Keratinocyte (primary cell): ENCODE results near the gene ZNHIT3. TPM values are rescaled to one million over a fixed set of nuclear protein-coding genes. Genes with fewer than 3 reads are reported as not detected.
"Not testable (repeated sequence)": the region's sequence is repeated elsewhere in the genome, so short reads cannot be mapped to it uniquely, and the experiment has no call there.

ENCODE experiments used
- DNase-seq: peaks from one replicate; pipeline ENCODE4 v3.0.0-alpha.2; 2011; ENCODE audit warnings: low read depth, missing footprints, low spot score
- FAIRE-seq: peaks from 2 replicates; lab custom pipeline; 2011; peaks lifted over from hg19 to GRCh38; lab: Jason Lieb, UNC
- H2AFZ ChIP-seq: 2 replicates; pipeline ENCODE4 v1.6.0; 2012; ENCODE audit warnings: low read length, control low read depth, inconsistent platforms; ENCODE audit not compliant: control insufficient read depth
- H3K27ac ChIP-seq: 2 replicates; pipeline ENCODE4 v1.5.1; 2011; ENCODE audit warnings: low read length; ENCODE audit not compliant: control insufficient read depth, insufficient read depth
- H3K27me3 ChIP-seq: 3 replicates; pipeline ENCODE4 v1.6.0; 2011; ENCODE audit warnings: low read length; ENCODE audit not compliant: control insufficient read depth, insufficient read depth; ENCODE audit errors: extremely low read depth
- H3K36me3 ChIP-seq, 2 experiments: 2 replicates in 1 of 2; 3 replicates in 1 of 2; pipeline ENCODE4 v1.5.1; 2011; ENCODE audit warnings: low read length in 2 of 2, mild to moderate bottlenecking in 1 of 2; ENCODE audit not compliant: control insufficient read depth in 2 of 2, insufficient read depth in 2 of 2; ENCODE audit errors: extremely low read depth in 1 of 2
- H3K4me1 ChIP-seq: 3 replicates; pipeline ENCODE4 v1.5.1; 2011; ENCODE audit warnings: low read length; ENCODE audit not compliant: control insufficient read depth, insufficient read depth; ENCODE audit errors: extremely low read depth
- H3K4me2 ChIP-seq: 3 replicates; pipeline ENCODE4 v1.6.0; 2011; ENCODE audit warnings: low read depth, low read length; ENCODE audit not compliant: control insufficient read depth, insufficient read depth; ENCODE audit errors: extremely low read depth
- H3K4me3 ChIP-seq, 3 experiments: fragments of 200-600 bp in 1 of 3; sonication (generic) in 1 of 3; 2 replicates in 2 of 3; 3 replicates in 1 of 3; pipeline ENCODE4 v1.5.1; 2011 to 2016; ENCODE audit warnings: low read length in 3 of 3, mild to moderate bottlenecking in 3 of 3, control low read depth in 2 of 3, inconsistent platforms in 1 of 3, low read depth in 1 of 3, mixed read lengths in 1 of 3, mixed run types in 1 of 3, moderate library complexity in 1 of 3; ENCODE audit not compliant: control insufficient read depth in 2 of 3, insufficient read depth in 2 of 3; ENCODE audit errors: extremely low read depth in 1 of 3
- H3K79me2 ChIP-seq: 2 replicates; pipeline ENCODE4 v1.6.0; 2012; ENCODE audit warnings: low read length; ENCODE audit not compliant: control insufficient read depth, insufficient read depth
- H3K9ac ChIP-seq: 3 replicates; pipeline ENCODE4 v1.6.0; 2011; ENCODE audit warnings: low read length; ENCODE audit not compliant: control insufficient read depth, insufficient read depth; ENCODE audit errors: extremely low read depth
- H3K9me1 ChIP-seq: 3 replicates; pipeline ENCODE4 v1.6.0; 2011; ENCODE audit warnings: low read length; ENCODE audit not compliant: control insufficient read depth, insufficient read depth; ENCODE audit errors: extremely low read depth
- H3K9me3 ChIP-seq: 2 replicates; pipeline ENCODE4 v1.5.1; 2012; ENCODE audit warnings: low read depth, low read length; ENCODE audit not compliant: control insufficient read depth
- H4K20me1 ChIP-seq: 3 replicates; pipeline ENCODE4 v1.6.0; 2011; ENCODE audit warnings: low read length; ENCODE audit not compliant: control insufficient read depth, insufficient read depth; ENCODE audit errors: extremely low read depth
- EZH2 ChIP-seq: IDR thresholded peaks from one replicate; pipeline ENCODE4 v1.6.1; 2012; ENCODE audit warnings: inconsistent platforms, mild to moderate bottlenecking, low read length, moderate library complexity
- dilution Hi-C: fragments of 300-500 bp; cut with MboI; formaldehyde crosslinking; loops from one replicate; pipeline ENCODE4 v1.7.0; 2020; ENCODE audit warnings: low sequenced_read_pairs; ENCODE audit not compliant: extremely low pct_ligation_motif_present
- polyA plus RNA-seq, 5 experiments: library from polyadenylated mRNA; depleted of rRNA in 3 of 5; stranded (reverse) in 3 of 5; stranded (forward) in 1 of 5; unstranded in 1 of 5; fragments of >200 nt; gene quantifications; 1 replicate in 1 of 5; 2 replicates in 3 of 5; 3 replicates in 1 of 5; pipeline versions ENCODE4 v1.2.1 to v1.2.3, GENCODE V29; 2011 to 2012; ENCODE audit warnings: missing spikeins in 2 of 5, low read depth in 1 of 5, low replicate concordance in 1 of 5
- TF ChIP-seq, protein P1 (sequence below), 3 experiments: IDR thresholded peaks in 1 of 3; conservative IDR thresholded peaks in 1 of 3; optimal IDR thresholded peaks in 1 of 3; 2 replicates in 2 of 3; 3 replicates in 1 of 3; pipeline versions ENCODE3 to v1.5.1; 2011; ENCODE audit warnings: low read length in 3 of 3, mild to moderate bottlenecking in 3 of 3, moderate library complexity in 2 of 3, control low read depth in 1 of 3, inconsistent platforms in 1 of 3; ENCODE audit not compliant: insufficient read depth in 2 of 3; ENCODE audit errors: extremely low read depth in 1 of 3

The ZNHIT3 gene
- polyA plus RNA-seq, 1 donor (not counting 4 experiments of a cell fraction or from before 2014, with no cell fraction given): 72.4 TPM

DNA sequence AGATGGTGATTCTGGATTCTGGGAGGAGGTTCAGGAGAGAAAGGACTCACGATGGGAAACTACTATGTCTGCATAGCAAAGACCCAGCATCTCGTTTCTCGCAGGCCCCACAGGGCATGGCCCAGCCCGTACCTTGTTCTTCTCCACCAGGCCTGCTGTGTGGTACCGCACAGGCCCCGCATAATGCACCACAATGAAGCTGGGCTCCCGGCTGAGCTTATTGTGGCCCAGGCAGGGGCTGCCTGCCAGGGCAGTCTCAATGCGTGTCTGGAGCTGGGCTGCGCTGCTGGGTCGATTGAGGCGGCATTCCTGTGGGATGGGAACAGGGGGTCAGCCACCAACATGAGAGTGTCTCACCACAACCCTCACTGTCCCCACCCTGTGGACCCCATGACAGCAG lies 20.4 kb downstream of the ZNHIT3 start:
- Histone ChIP-seq H3K4me2 (no peak overlapping the region), H3K9me1 (no peaks in the 10 kb centered on the region), H3K79me2 (no peaks in the 10 kb centered on the region), H3K4me3 (no peak overlapping the region), H3K4me1 (no peaks in the 10 kb centered on the region), H3K9me3 (no peaks in the 10 kb centered on the region), H4K20me1 (no peaks in the 10 kb centered on the region), H3K27ac (no peak overlapping the region), H3K36me3 (peaks cover 54 to 79% of the 10 kb centered on the region in 2 experiments), H3K27me3 (no peaks in the 10 kb centered on the region), H3K9ac (no peak overlapping the region), H2AFZ (no peak overlapping the region)
- TF ChIP-seq, protein P1, sequence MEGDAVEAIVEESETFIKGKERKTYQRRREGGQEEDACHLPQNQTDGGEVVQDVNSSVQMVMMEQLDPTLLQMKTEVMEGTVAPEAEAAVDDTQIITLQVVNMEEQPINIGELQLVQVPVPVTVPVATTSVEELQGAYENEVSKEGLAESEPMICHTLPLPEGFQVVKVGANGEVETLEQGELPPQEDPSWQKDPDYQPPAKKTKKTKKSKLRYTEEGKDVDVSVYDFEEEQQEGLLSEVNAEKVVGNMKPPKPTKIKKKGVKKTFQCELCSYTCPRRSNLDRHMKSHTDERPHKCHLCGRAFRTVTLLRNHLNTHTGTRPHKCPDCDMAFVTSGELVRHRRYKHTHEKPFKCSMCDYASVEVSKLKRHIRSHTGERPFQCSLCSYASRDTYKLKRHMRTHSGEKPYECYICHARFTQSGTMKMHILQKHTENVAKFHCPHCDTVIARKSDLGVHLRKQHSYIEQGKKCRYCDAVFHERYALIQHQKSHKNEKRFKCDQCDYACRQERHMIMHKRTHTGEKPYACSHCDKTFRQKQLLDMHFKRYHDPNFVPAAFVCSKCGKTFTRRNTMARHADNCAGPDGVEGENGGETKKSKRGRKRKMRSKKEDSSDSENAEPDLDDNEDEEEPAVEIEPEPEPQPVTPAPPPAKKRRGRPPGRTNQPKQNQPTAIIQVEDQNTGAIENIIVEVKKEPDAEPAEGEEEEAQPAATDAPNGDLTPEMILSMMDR (optimal IDR thresholded peaks at IDR 0.05 in 1 of 3, IDR thresholded peaks at IDR 0.05 in 1 of 3, conservative IDR thresholded peaks at IDR 0.05 in 1 of 3; ENCODE audit: extremely low read depth in 1 of 3, insufficient read depth in 2 of 3, low read length in 3 of 3): no peak
- TF ChIP-seq EZH2: no peak
- dilution Hi-C loops: no loop called here
- DNase-seq: no peak
- no peak for FAIRE-seq

DNA sequence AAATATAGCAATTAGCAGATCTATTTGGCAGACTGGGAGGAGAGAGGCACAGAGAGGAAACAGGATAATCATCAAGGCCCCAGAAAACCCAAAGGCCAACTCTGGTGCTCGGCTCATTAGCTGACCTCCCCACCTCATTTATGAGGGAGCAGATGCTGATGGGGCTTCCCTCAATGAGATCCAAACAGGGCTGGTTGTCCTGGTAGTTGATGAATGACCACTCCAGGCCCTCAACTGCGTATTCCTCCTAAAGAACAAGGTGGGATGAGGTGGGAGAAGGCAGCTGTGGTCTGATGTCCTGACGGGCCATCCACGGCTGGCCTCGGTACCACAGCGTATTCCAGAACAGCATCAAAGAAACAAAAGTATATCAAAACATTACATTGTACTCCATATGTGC lies 20.8 kb downstream of the ZNHIT3 start:
- H2AFZ ChIP-seq: no peak overlapping the region
- H3K36me3 ChIP-seq: peaks cover 54 to 81% of the 10 kb centered on the region in 2 experiments
- no peaks in the 10 kb centered on the region for H3K4me1 ChIP-seq
- dilution Hi-C loops: no loop called here
- H3K9ac ChIP-seq: no peak overlapping the region
- no peaks in the 10 kb centered on the region for H3K79me2 ChIP-seq
- no peaks in the 10 kb centered on the region for H3K9me3 ChIP-seq
- FAIRE-seq (no peak), DNase-seq (no peak)
- no peak overlapping the region for H3K4me3 ChIP-seq
- H3K27ac ChIP-seq: no peak overlapping the region
- TF ChIP-seq EZH2: no peak
- no peaks in the 10 kb centered on the region for H3K9me1 ChIP-seq
- H3K4me2 ChIP-seq: no peak overlapping the region
- no peaks in the 10 kb centered on the region for H4K20me1 ChIP-seq
- H3K27me3 ChIP-seq: no peaks in the 10 kb centered on the region

DNA sequence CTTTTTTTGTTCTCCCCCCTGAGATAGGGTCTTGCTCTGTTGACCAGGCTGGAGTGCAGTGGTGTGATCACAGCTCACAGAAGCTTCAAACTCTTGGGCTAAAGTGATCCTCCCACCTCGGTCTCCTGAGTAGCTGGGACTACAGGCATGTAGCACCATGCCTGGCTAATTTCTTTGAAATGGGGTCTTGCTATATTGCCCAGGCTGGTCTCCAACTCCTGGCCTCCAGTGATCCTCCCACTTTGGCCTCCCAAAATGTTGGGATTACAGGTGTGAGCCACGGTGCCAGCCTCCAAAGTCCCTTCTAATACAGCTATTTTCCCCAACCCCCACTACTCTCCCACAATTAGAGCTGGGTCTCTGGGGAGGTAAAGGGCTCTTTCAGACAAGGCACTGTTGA lies 22.0 kb downstream of the ZNHIT3 start:
- FAIRE-seq, H3K9ac ChIP-seq, H3K4me2 ChIP-seq, H3K9me1 ChIP-seq, H4K20me1 ChIP-seq, H3K27ac ChIP-seq, H3K9me3 ChIP-seq, H3K4me3 ChIP-seq, H3K79me2 ChIP-seq, H3K4me1 ChIP-seq, H2AFZ ChIP-seq, DNase-seq, dilution Hi-C loops, H3K27me3 ChIP-seq: not testable (repeated sequence)
- H3K36me3 ChIP-seq: peaks cover 57 to 80% of the 10 kb centered on the region in 2 experiments
